GM12891 (cell line): ENCODE results near the gene TUBG2.

Experiments used
- POLR2A ChIP-seq: IDR thresholded peaks from 2 replicates; pipeline ENCODE4 v1.6.1; 2011; ENCODE audit warnings: low read depth, low read length, control low read depth
- POLR2AphosphoS5 ChIP-seq: IDR thresholded peaks from 2 replicates; pipeline ENCODE4 v1.6.1; 2011; ENCODE audit warnings: low read depth, low read length, control low read depth
- POU2F2 ChIP-seq: IDR thresholded peaks from 2 replicates; pipeline ENCODE4 v1.6.1; 2011; ENCODE audit warnings: low read depth, mild to moderate bottlenecking, control low read depth, low read length, moderate library complexity
- SPI1 ChIP-seq: IDR thresholded peaks from 2 replicates; pipeline ENCODE4 v1.6.1; 2011; ENCODE audit warnings: low read depth, low read length, control low read depth
- TAF1 ChIP-seq: IDR thresholded peaks from 2 replicates; pipeline ENCODE4 v1.6.1; 2011; ENCODE audit warnings: low read depth, low read length, control low read depth

DNA sequence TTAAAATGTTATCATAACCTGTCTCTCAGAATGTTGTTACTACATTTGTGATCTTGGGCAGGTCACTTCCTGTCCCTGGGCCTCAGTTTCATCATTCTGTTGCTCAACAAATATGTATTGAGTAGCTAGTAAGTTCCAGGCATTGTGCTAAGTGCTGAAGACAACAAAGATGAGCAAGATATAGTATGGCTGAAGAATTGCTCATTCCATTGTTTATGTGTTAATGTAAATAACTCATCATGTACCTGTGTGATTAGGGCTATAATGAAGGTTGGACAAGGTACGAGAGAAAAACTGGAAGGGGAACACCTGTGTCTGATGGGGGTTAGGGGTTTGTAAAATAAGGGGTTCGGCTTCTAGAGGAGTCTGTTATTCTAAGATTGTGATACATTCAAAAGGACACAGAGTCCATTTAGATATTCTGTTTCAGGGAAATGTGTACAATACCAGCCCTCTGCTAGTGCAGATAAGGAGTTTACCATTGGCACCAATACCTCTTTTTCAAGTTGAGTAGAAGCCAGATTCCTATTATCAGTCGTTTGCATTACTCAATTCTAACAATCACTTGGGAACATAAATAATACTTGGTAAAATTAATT lies 29.6 kb upstream of the TUBG2 start:
- no peak for TF ChIP-seq POLR2A
- no peak for TF ChIP-seq SPI1
- no peak for TF ChIP-seq POLR2AphosphoS5
- TF ChIP-seq POU2F2: no peak
- no peak for TF ChIP-seq TAF1
